Activated effector memory CD4-positive, alpha-beta T cell treated with Interleukin-2 at 50 U/mL for 16 hours (primary cell): Measurements from ENCODE around the gene REV3L.

ENCODE experiments used
- DNase-seq: peaks from one replicate; pipeline ENCODE4 v3.0.0-alpha.2; 2020

REV3L gene

DNA sequence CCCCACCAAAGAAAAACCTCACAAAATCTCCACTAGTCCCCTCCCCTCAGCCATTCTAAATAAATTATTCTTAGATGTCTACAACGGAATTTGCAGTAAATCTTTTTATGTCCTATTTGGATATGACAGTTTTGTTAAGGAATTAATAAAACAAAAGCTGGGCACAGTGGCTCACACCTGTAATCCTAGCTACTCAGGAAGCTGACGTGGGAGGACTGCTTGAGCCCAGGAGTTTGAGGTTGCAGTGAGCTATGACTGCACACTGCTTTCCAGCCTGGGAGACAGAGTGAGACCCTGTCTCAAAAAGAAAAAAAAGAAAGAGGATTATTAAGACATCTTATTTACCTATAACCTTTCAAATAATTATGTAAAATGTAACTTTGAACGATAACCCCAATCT, 230.3 kb downstream of the REV3L start:
- no peak for DNase-seq

DNA sequence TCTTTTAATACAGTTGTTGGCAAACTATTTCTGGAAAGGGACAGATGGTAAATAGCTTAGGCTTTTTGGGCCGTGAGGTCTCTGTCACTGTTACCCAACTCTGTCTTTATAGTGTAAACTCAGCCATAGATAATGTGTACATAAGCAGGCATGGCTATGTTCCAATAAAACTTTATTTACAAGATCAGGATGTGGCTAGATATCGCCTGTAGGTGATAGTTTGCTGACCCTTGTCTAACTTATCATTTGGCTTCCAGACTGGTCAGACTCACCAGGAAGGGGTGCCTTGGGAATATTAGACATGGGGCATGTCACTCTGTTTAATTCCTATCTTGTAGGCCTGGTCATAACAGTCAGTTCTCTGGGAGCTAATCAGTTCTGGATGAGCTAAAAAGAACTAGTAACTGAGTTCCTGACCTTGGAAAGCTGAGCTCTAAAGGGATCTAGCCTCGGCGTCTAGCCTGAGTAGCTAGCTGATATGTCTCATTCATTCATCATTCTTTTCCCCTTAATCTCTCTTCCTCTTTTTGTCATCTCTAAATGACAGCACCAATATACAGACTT, 232.1 kb downstream of the REV3L start:
- DNase-seq, result no peak
